ENCODE data around the gene OBSL1.

The OBSL1 gene

DNA sequence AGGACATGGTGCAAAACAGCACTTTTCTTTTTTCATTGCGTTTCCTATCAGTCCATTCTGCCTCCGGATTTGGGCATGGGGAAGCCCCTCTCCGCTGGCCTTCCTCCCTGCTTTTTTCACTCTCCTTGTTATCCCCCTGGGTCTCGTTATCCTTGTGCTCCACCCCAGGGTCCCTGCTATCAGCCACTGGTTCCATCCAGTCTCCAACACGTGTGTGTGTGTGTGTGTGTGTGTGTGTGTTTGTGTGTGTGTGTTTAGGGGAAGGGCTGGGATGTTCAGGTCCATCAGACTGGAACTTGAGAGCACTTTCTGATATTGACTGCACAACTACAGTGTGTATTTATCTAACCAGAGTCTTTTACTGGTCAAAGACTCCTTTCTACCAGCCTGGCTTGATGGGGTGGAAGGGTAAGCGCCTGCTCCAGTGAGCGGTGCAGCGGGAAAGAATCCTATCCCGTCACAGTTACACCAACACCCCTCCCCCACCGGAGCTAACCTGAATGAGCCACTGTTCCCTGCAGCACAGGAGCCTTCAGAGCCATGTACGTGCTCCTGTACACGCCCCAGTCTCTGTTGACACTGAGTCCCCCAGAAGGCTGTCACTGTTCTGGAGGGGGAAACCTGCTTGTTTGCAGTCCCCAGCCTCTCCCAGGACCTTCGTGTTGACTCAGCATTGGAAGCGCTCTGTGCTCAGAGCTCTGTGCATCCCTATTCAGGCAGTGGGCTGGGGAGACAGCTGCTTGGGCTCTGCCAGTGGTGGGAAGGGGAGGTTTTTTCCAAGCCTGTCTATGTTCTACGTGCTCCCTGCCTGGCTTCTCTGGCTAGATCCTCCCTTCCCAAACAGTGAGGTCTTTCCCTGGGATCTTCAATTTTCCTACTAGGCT lies 5.4 kb upstream of the OBSL1 start:
- no peaks in the 10 kb centered on the region for H3K36me3 Mint-ChIP-seq (ENCODE audit: low read depth)
- no peaks in the 10 kb centered on the region for H3K9me3 Mint-ChIP-seq
- H3K4me3 Mint-ChIP-seq, result no peak overlapping the region
- peaks cover 32% of the 10 kb centered on the region for H3K27me3 Mint-ChIP-seq (ENCODE audit: low read depth)
- no peak for DNase-seq (ENCODE audit: low spot score)
- no peaks in the 10 kb centered on the region for H3K4me1 Mint-ChIP-seq (ENCODE audit: low read depth)
- no peak overlapping the region for H3K27ac Mint-ChIP-seq

DNA sequence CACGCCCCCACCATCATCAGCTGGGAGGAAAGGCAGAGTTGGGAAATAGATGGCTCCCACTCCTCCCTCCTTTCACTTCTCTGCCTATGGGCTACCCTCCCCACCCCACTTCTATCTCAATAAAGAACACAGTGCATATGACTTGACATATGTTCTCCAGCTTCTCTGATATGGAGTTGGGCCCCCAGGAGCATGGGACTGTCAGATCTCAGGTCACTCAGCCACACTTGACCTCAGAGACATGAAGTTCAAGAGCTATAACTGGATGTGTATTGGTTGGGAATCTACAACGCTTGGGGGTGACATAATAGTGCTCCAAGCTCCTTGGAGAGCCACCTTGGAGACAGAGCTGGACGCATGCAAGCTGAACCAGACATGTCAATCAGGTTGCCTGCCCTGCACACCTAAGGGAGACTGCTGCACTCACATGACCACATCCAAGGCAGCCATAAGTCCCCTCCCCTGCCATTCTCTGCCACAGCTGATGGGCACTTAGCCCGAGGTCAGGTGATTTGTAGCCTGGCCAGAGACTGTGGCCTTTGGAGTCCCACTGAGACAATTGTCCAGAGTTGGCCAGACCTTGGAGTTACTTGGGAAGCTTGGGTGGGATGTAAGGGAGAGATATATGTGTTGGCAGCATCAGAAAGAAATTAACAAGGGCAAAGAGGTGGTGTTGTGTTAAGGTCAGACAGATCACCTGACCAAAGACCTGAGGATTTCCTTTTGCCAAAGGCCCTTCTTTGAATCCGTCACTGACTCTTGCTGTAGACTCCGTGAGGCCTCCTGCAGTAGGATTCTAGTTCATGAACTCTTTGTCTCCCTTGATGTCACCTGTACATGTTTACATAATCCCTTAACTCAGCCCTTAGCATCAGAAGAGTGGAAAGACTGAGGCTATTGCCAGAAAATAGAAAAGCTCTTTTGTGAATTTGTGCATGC lies 4.5 kb upstream of the OBSL1 start:
- H3K27me3 Mint-ChIP-seq (ENCODE audit: low read depth), result peaks cover 35% of the 10 kb centered on the region
- H3K4me1 Mint-ChIP-seq (ENCODE audit: low read depth), result no peaks in the 10 kb centered on the region
- H3K4me3 Mint-ChIP-seq, result no peak overlapping the region
- H3K27ac Mint-ChIP-seq, result no peak overlapping the region
- no peak for DNase-seq (ENCODE audit: low spot score)
- no peaks in the 10 kb centered on the region for H3K36me3 Mint-ChIP-seq (ENCODE audit: low read depth)
- H3K9me3 Mint-ChIP-seq, result no peaks in the 10 kb centered on the region

DNA sequence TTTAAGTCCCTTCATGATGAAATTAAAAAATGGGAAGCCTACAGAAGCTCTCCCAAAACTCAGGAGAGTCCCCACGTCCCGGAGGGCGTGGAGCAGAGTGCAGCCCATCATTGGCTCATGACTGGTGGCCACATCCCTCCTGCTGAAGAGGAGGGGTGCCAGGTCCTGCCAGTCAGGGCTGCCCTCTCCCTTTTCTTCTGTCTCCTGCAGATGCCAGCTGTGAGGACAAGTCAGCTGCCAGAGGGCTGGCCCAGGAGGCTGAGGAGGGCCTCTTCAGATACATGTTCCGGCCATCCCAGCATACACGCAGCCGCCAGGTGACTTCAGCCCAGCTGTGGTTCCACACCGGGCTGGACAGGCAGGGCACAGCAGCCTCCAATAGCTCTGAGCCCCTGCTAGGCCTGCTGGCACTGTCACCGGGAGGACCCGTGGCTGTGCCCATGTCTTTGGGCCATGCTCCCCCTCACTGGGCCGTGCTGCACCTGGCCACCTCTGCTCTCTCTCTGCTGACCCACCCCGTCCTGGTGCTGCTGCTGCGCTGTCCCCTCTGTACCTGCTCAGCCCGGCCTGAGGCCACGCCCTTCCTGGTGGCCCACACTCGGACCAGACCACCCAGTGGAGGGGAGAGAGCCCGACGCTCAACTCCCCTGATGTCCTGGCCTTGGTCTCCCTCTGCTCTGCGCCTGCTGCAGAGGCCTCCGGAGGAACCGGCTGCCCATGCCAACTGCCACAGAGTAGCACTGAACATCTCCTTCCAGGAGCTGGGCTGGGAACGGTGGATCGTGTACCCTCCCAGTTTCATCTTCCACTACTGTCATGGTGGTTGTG lies 3.4 kb upstream of the OBSL1 start:
- peaks cover 41% of the 10 kb centered on the region for H3K27me3 Mint-ChIP-seq (ENCODE audit: low read depth)
- no peak for DNase-seq (ENCODE audit: low spot score)
- no peak overlapping the region for H3K27ac Mint-ChIP-seq
- H3K9me3 Mint-ChIP-seq, result no peaks in the 10 kb centered on the region
- H3K4me3 Mint-ChIP-seq, result no peak overlapping the region
- H3K4me1 Mint-ChIP-seq (ENCODE audit: low read depth), result no peaks in the 10 kb centered on the region
- no peaks in the 10 kb centered on the region for H3K36me3 Mint-ChIP-seq (ENCODE audit: low read depth)

DNA sequence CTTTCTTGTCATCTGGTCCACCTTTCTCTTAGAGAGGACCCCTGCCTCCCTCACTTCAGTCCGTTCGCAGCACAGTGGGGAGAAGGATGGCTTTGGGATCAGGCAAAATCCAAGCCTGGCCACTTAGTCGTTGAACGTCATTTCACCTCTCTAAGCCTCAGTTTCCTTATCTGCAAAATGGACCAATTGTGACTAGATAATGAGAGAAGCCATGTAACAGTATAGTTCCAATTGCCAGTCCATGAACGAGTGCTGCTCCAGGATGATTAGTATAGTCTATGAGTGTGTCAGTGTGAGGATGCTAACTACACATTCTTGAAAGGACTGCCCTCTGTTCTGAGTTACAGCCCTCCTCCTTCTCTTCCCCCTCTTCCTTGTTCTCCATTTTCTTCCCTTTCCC lies 1.8 kb upstream of the OBSL1 start:
- H3K9me3 Mint-ChIP-seq, result no peaks in the 10 kb centered on the region
- no peak overlapping the region for H3K4me3 Mint-ChIP-seq
- H3K27ac Mint-ChIP-seq, result no peak overlapping the region
- no peak for DNase-seq (ENCODE audit: low spot score)
- peaks cover 44% of the 10 kb centered on the region for H3K27me3 Mint-ChIP-seq (ENCODE audit: low read depth)
- no peaks in the 10 kb centered on the region for H3K4me1 Mint-ChIP-seq (ENCODE audit: low read depth)
- no peaks in the 10 kb centered on the region for H3K36me3 Mint-ChIP-seq (ENCODE audit: low read depth)

DNA sequence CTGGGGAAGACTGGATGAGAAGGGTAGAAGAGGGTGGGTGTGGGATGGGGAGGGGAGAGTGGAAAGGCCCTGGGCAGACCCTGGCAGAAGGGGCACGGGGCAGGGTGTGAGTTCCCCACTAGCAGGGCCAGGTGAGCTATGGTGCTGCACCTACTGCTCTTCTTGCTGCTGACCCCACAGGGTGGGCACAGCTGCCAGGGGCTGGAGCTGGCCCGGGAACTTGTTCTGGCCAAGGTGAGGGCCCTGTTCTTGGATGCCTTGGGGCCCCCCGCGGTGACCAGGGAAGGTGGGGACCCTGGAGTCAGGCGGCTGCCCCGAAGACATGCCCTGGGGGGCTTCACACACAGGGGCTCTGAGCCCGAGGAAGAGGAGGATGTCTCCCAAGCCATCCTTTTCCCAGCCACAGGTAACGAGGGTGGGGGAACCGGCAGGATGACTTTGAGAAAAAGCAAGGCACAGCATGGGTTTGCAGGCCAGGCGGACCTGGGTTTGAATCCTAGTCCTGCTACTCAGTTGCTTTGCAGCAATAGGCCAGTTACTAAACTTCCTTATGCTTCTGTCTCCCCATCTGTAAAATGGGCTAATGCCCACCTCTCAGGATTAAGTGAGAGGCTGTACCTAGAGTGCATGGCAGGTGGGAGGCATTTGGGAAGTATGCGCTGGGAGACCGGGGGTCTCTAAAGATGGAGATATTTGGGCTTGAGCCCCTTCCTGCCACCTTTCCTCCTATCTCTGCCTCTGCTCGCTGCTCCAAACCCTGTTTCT lies 1.1 kb upstream of the OBSL1 start, which contains the start of gene INHA:
TSS of gene INHA (plus strand) at position 74 of the 765 bp plus-strand sequence. CDS start at position 139, 65 bp downstream.
- H3K36me3 Mint-ChIP-seq (ENCODE audit: low read depth), result no peaks in the 10 kb centered on the region
- no peak within 1 kb of the TSS for H3K4me3 Mint-ChIP-seq
- no peak within 1 kb of the TSS for H3K27ac Mint-ChIP-seq
- H3K9me3 Mint-ChIP-seq, result no peaks in the 10 kb centered on the region
- H3K4me1 Mint-ChIP-seq (ENCODE audit: low read depth), result no peaks in the 10 kb centered on the region
- peaks cover 44% of the 10 kb centered on the region for H3K27me3 Mint-ChIP-seq (ENCODE audit: low read depth)
- no peak for DNase-seq (ENCODE audit: low spot score)

DNA sequence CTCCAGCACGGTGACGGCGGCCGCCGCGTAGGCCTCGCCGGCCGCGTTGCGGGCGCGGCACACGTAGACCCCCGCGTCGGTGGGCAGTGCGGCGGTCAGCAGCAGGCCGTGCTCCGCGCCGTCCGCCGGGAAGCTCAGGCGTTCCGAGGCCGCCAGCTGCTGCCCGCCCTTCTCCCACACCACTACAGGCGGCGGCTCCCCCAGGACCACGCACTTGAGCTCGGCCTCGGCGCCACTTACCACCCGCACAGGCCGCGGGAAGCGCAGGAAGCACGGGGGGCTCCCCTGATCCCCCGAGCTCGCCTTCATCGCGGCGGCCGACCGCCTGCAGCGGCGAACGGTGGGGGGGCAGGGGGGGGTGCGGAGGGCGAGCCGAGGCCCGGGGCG lies 422 bp downstream of the OBSL1 start:
- Mint-ChIP-seq H3K4me3 (no peak overlapping the region), H3K4me1 (ENCODE audit: low read depth) (no peaks in the 10 kb centered on the region), H3K27me3 (ENCODE audit: low read depth) (peaks cover 42% of the 10 kb centered on the region), H3K9me3 (no peaks in the 10 kb centered on the region), H3K36me3 (ENCODE audit: low read depth) (no peaks in the 10 kb centered on the region), H3K27ac (no peak overlapping the region)
- no peak for DNase-seq (ENCODE audit: low spot score)

DNA sequence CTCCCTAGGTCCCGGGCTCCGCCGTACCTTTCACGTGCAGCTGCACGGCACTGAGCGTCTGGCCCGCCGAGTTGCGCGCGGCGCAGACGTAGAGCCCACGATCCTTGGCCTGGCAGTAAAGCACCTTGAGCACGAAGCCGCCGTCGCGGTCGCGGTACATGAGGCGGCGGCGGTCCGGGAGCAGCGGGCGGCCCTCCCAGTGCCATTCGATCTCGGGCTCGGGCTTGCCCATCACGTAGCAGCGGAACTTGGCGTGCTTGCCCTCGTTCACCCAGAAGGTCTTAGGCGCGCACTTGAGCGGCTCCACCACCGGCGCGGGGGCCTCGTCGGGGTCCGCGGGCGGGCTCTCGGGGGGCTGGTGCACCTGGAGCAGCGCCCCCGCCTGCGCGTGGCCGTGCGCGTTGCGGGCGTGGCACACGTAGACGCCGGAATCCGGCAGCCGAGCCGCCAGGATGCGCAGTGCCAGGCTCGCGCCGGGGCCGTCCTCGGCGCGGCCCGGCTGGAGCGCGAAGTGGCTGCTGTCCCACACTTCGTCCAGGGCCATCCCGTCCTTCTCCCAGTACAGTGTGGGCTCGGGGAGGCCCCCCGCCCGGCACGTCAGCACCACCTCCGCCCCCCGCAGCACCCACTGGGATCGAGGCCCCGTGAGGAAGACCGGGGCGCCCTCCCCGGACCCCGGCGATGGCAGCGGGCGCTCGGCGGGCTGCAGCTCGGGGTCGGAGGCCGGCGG lies 980 bp downstream of the OBSL1 start:
- no peak for DNase-seq (ENCODE audit: low spot score)
- no peaks in the 10 kb centered on the region for H3K9me3 Mint-ChIP-seq
- H3K36me3 Mint-ChIP-seq (ENCODE audit: low read depth), result no peaks in the 10 kb centered on the region
- H3K27me3 Mint-ChIP-seq (ENCODE audit: low read depth), result peaks cover 40% of the 10 kb centered on the region
- no peak overlapping the region for H3K27ac Mint-ChIP-seq
- no peak overlapping the region for H3K4me3 Mint-ChIP-seq
- H3K4me1 Mint-ChIP-seq (ENCODE audit: low read depth), result no peaks in the 10 kb centered on the region

DNA sequence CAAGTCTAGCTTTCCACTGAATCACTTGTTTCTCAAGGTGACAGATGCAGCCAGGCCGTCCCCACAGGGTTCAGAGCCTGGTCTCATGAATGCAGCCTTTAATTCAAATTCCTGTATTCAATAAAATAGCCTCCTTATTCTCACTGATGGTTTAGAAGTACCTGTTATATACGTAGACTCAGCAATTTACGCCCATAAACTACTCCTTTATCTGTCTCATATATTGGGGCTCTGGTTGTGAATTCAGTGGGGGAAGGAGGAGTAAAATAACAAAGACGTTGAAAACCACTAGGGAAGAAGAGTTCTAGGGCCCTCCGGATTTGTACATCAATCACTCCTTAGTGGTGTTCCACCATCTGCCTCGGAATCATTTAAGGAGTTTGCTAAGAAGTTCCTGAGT lies 1.7 kb downstream of the OBSL1 start:
- no peak overlapping the region for H3K4me3 Mint-ChIP-seq
- no peaks in the 10 kb centered on the region for H3K36me3 Mint-ChIP-seq (ENCODE audit: low read depth)
- no peaks in the 10 kb centered on the region for H3K4me1 Mint-ChIP-seq (ENCODE audit: low read depth)
- DNase-seq (ENCODE audit: low spot score), result no peak
- H3K27ac Mint-ChIP-seq, result no peak overlapping the region
- peaks cover 38% of the 10 kb centered on the region for H3K27me3 Mint-ChIP-seq (ENCODE audit: low read depth)
- H3K9me3 Mint-ChIP-seq, result no peaks in the 10 kb centered on the region

DNA sequence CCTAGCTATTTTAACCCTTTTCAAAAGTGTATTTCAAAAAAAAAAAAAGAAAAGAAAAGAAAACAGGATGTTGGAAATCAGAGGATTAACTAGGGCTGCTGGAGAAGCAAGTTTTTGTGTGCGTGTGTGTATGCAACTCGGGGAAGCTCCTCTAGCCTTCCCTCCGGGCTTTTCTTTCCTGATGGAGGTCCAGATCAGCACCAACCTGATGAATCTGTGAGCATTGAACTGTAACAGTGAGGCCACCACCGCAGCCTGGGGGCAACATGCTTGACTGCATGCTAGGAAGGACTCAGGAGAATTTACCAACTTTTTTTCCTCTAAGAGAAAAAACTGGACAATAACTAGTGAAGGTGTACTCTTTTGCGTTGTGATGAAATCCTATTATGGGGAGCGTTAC lies 2.3 kb downstream of the OBSL1 start:
- Mint-ChIP-seq H3K27ac (no peak overlapping the region), H3K4me1 (ENCODE audit: low read depth) (no peaks in the 10 kb centered on the region), H3K9me3 (no peaks in the 10 kb centered on the region), H3K36me3 (ENCODE audit: low read depth) (no peaks in the 10 kb centered on the region), H3K4me3 (no peak overlapping the region), H3K27me3 (ENCODE audit: low read depth) (peaks cover 38% of the 10 kb centered on the region)
- DNase-seq (ENCODE audit: low spot score), result no peak

DNA sequence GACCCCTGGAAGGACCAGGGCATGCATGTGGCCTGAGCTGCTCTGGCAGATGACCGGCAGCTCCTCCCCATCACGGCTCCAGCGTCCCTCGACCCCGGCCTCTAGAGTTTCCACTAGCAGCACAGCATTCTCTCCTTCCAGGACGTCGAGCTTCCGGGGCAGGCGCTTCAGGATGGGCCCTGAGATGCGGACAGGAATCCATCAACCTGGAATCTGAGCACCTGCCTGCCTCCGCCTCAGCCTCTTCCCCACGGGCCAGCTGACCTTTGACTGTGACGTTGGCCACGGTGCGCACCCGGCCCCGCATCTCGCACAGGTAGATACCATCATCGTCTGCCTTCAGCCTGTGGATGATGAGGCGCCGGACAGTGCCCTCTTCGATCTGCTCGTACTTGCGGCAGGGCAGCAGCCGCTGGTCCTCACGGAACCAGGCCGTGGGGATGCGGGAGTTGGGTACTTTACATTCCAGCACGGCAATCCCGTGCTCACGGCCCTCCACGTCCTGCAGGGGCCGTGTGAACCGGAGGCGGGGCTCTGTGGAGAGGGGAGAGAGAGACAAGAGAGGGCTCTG lies 3.5 kb downstream of the OBSL1 start:
- no peaks in the 10 kb centered on the region for H3K4me1 Mint-ChIP-seq (ENCODE audit: low read depth)
- no peak overlapping the region for H3K4me3 Mint-ChIP-seq
- no peak for DNase-seq (ENCODE audit: low spot score)
- peaks cover 27% of the 10 kb centered on the region for H3K27me3 Mint-ChIP-seq (ENCODE audit: low read depth)
- no peaks in the 10 kb centered on the region for H3K36me3 Mint-ChIP-seq (ENCODE audit: low read depth)
- no peaks in the 10 kb centered on the region for H3K9me3 Mint-ChIP-seq
- H3K27ac Mint-ChIP-seq, result no peak overlapping the region

DNA sequence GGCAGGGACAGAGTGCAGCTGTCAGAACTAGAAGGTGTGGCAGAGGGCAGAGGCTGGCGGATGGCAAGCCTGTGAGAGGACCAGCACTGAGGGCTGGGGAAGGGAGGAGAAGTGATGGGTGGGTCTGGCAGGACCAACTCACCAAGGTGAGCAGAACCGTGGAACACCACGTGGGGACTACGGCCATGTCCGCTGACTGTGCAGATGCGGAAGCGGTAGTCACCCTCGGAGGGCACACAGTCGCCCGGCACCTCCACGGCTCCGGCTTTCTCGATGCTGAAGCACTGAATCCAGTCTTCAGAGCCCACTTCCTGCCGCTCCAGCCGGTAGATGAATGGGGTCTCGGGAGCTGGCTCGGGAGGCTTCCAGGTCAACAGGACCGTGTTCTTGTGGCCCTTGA lies 4.2 kb downstream of the OBSL1 start:
- no peak overlapping the region for H3K27ac Mint-ChIP-seq
- H3K4me3 Mint-ChIP-seq, result no peak overlapping the region
- DNase-seq (ENCODE audit: low spot score), result no peak
- H3K9me3 Mint-ChIP-seq, result no peaks in the 10 kb centered on the region
- H3K36me3 Mint-ChIP-seq (ENCODE audit: low read depth), result no peaks in the 10 kb centered on the region
- peaks cover 23% of the 10 kb centered on the region for H3K27me3 Mint-ChIP-seq (ENCODE audit: low read depth)
- no peaks in the 10 kb centered on the region for H3K4me1 Mint-ChIP-seq (ENCODE audit: low read depth)

DNA sequence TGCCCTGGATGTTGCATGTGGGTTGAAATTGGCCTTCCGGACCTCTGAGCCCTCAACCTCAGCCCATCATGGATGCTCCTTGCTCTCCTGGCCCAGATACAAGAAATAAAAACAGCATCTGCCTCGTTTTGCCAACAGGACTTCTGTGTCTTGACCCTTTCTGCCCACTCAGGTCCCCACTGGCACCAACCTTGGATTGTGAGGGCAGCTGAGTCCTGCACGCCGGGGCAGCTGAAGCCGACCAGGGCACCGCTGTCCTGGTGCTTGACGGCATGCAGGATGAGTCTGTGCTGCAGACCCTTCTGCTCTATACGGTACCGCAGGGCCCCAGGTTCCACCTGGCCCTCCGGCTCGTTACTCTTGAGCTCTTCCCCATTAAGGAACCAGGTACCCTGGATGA lies 4.7 kb downstream of the OBSL1 start:
- H3K36me3 Mint-ChIP-seq (ENCODE audit: low read depth), result no peaks in the 10 kb centered on the region
- no peak overlapping the region for H3K27ac Mint-ChIP-seq
- no peaks in the 10 kb centered on the region for H3K9me3 Mint-ChIP-seq
- DNase-seq (ENCODE audit: low spot score), result no peak
- peaks cover 18% of the 10 kb centered on the region for H3K27me3 Mint-ChIP-seq (ENCODE audit: low read depth)
- no peak overlapping the region for H3K4me3 Mint-ChIP-seq
- no peaks in the 10 kb centered on the region for H3K4me1 Mint-ChIP-seq (ENCODE audit: low read depth)

Data from T-helper 2 cell treated with Interferon-gamma antibody and Interleukin-4, amounts not matched to agents 5 μg/mL and 100 μg/mL, for 36 hours (primary cell).